GM08714 (cell line): ENCODE results near the gene EIF4H.
"Not testable (repeated sequence)": the region's sequence is repeated elsewhere in the genome, so short reads cannot be mapped to it uniquely, and the experiment has no call there.

Experiments
- H3K4me3 ChIP-seq: fragments of 200-500 bp; sonication (Bioruptor generic); 2 replicates; pipeline ENCODE4 v1.5.1; 2014; ENCODE audit warnings: mild to moderate bottlenecking, low read length, inconsistent platforms
- ZNF274 ChIP-seq: IDR thresholded peaks from 2 replicates; pipeline ENCODE4 v1.6.1; 2012; ENCODE audit warnings: mild to moderate bottlenecking, low read depth, low read length

The EIF4H gene

GRCh38 chr7:74182453-74183090 lies 8.4 kb downstream of the EIF4H start:
- TF ChIP-seq ZNF274 = no peak
- H3K4me3 ChIP-seq = no peak overlapping the region

GRCh38 chr7:74183142-74183541 lies 9.0 kb downstream of the EIF4H start:
- TF ChIP-seq ZNF274 = no peak
- no peak overlapping the region for H3K4me3 ChIP-seq

- no peak for TF ChIP-seq ZNF274
- H3K4me3 ChIP-seq = no peak overlapping the region
These were observed 9.7 kb downstream of the EIF4H start for GRCh38 chr7:74183653-74184450.

- no peak overlapping the region for H3K4me3 ChIP-seq
- no peak for TF ChIP-seq ZNF274
These were observed 10.9 kb downstream of the EIF4H start for GRCh38 chr7:74185016-74185415.

- H3K4me3 ChIP-seq = no peak overlapping the region
- no peak for TF ChIP-seq ZNF274
These were observed 11.5 kb downstream of the EIF4H start for GRCh38 chr7:74185636-74186035.

- TF ChIP-seq ZNF274 = no peak
- H3K4me3 ChIP-seq = no peak overlapping the region
These were observed 13.9 kb downstream of the EIF4H start for GRCh38 chr7:74187915-74188675.

- H3K4me3 ChIP-seq = no peak overlapping the region
- TF ChIP-seq ZNF274 = no peak
These were observed 16.1 kb downstream of the EIF4H start for GRCh38 chr7:74190259-74190658.

GRCh38 chr7:74191231-74191630 lies 17.1 kb downstream of the EIF4H start:
- no peak overlapping the region for H3K4me3 ChIP-seq
- TF ChIP-seq ZNF274 = no peak

- no peak overlapping the region for H3K4me3 ChIP-seq
- no peak for TF ChIP-seq ZNF274
These were observed 18.9 kb downstream of the EIF4H start for GRCh38 chr7:74193054-74193453.

- no peak for TF ChIP-seq ZNF274
- no peak overlapping the region for H3K4me3 ChIP-seq
These were observed 19.8 kb downstream of the EIF4H start for GRCh38 chr7:74193913-74194312.

- no peak overlapping the region for H3K4me3 ChIP-seq
- no peak for TF ChIP-seq ZNF274
These were observed 20.5 kb downstream of the EIF4H start for GRCh38 chr7:74194686-74195085.

- not testable (repeated sequence) for H3K4me3 ChIP-seq
These were observed 21.1 kb downstream of the EIF4H start for GRCh38 chr7:74195139-74195860.

GRCh38 chr7:74195968-74196654 lies 22.0 kb downstream of the EIF4H start:
- H3K4me3 ChIP-seq = not testable (repeated sequence)

GRCh38 chr7:74197449-74198124 lies 23.4 kb downstream of the EIF4H start:
- no peak for TF ChIP-seq ZNF274
- no peak overlapping the region for H3K4me3 ChIP-seq
